Activated T-helper 9 cell treated with anti-CD3 and anti-CD28 coated beads, Interleukin-2, amount 50 U/mL, for 16 hours (primary cell): ENCODE measurements around the gene FAM107B.
"Not testable (repeated sequence)": the region's sequence is repeated elsewhere in the genome, so short reads cannot be mapped to it uniquely, and the experiment has no call there.

Experiments
- DNase-seq: peaks from one replicate; pipeline ENCODE4 v3.0.0-alpha.2; 2020; ENCODE audit warnings: low read depth

FAM107B gene

GRCh38 chr10:14736043-14736442, 38.7 kb downstream of the FAM107B start:
- DNase-seq = no peak

DNA sequence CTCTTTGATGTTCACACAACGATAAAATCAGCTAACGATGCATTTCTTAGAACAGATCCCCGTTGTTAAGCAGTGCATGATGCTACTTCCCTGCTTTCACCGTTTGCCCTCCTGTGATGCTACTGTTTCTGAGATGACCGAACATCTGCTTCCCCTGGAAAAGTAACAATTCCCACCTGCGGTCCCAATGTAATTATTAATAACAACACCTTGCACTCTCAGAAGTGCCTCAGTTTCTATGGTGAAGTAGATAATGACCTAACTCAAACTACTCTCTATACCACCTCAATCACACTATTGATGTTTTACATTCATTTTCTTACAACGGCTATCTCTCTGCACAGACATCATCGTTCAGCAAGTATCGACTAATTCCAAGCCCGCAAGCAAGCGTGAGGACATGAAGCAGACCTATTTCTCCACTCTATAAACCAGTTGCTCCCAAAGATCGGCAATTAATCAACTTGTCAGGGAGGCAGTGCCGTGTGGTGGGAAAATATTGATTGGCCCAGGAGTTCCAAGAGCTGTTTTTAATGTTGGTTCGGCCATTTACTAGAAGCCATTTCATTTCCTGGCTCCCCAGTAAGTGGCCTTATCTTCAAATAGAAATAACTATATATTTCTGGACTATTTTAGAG, 42.7 kb downstream of the FAM107B start:
- no peak for DNase-seq

DNA sequence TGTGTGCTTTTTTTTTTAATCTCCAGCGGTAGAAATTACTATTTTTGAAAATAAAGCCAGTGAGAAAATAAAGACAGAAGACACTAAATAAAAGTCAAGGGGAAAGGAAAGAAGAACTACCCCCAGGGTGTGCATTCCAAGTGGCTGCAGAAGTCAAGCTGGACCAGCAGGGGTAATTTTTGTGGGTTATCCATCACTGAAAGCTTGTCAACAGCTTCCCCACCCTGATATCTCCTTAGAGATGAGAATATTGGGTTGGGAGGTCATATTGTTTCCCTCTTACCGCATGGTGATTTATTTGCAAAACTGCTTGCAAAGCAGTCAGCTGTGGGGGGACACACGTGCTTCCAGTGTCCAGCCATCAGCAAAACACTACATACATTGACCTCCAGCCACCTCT, 46.4 kb downstream of the FAM107B start:
- no peak for DNase-seq

DNA sequence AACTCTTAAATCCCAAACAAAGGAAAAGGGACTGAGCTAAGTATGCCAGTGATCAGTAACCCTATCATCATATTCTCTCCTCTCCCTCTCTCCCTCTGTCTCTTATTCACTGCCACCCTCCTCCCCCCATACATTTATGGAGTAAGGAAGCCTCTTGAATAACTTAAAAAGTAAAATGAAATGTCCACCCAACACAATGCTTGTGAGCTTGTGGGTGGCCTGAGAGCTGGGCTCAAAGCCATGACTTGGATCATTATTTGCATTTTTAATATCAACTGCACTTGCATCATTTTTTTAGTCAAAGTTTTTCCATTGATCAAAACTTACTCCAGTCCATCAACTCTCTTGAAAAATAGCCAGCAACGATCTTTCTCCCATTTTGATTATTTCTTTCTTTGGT, 46.8 kb downstream of the FAM107B start:
- no peak for DNase-seq

DNA sequence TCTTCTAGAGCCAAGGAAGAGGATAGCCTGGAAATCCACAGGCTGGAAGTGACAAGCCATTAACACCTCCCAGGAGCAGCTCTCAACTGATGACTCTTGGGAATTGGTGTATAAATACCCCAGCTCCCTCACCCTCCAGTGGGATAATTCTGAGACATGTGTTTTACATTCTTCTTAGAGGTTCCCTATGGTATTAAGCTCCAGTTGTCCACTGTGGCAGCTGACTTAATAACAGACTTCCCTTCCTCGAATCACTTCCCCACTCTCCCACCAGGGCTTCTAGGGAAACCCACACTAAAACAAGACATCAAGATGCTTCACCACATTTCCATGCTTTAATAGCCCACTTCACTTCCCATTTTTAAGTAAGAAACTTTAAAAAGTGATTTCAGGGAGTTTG, 47.2 kb downstream of the FAM107B start:
- DNase-seq = no peak

GRCh38 chr10:14724931-14725330, 49.8 kb downstream of the FAM107B start:
- DNase-seq = no peak

DNA sequence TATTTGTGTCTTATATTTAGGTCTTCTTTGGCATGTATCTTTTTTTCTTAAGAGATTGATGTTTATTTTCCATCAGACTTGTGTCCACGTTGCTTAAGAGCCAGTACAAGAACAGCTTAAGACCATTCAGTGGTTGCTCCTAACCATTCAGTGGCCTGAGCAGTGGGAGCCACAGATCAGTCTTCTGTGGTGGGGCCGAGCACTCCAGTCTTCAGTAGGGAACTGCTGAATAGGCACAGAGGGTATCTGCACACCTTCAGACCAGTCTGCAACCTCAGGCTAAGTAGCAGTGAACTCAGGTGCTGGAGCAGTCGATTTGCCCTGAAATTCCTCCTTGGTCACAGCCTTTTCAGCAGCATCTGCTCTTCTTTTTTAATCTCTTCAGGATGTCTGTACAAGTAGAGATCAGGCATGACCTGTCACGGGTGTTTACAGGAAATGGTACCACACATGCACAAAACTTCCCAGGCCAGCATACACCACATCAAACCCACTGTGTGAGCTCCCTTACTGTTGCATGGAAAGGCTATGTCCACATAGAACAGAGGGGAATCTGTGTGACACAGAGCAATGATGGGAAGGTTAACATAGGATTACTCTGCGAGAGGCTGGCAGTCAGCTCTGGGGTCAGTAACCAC, 51.5 kb downstream of the FAM107B start:
- DNase-seq = peak; percentile 2

GRCh38 chr10:14717552-14717951, 57.1 kb downstream of the FAM107B start:
- DNase-seq = no peak

DNA sequence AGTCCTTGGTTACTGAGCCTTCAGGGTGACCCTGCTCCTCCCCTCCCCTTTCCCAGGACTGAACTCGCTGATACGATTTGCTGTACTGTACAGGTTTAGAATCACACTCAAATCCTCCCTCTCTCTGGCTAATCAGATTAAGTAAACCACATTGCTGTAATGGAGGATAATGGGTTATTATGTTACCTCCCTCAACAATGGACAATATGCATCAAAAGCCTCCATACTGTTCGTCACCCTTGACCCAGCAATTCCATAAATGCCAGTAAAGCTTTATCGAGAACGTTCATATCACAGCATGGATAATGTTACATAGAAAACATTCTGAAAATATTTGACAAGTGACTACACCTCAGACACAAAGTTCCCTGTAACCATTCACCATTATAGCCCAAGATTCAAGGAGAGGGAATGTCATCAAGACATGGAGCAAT, 61.7 kb downstream of the FAM107B start:
- no peak for DNase-seq

DNA sequence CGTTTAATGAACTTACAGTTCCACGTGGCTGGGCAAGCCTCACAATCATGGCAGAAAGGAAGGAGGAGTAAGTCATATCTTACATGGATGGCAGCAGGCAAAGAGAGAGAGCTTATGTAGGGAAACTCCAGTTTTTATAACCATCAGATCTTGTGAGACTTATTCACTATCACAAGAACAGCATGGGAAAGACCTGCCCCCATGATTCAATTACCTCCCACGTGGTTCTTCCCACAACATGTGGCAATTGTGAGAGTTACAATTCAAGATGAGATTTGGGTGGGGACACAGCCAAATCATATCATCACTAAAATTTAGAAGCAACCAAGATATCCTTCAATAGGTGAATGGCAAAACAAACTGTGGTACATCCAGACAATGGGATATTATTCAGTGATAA, 65.4 kb downstream of the FAM107B start:
- not testable (repeated sequence) for DNase-seq

- no peak for DNase-seq
These were observed 67.2 kb downstream of the FAM107B start for GRCh38 chr10:14707481-14707880.

- DNase-seq = no peak
These were observed 69.0 kb downstream of the FAM107B start for GRCh38 chr10:14705548-14706230.

GRCh38 chr10:14703631-14704001, 71.1 kb downstream of the FAM107B start:
- DNase-seq = no peak

- no peak for DNase-seq
These were observed 73.2 kb downstream of the FAM107B start for GRCh38 chr10:14701466-14701865.

DNA sequence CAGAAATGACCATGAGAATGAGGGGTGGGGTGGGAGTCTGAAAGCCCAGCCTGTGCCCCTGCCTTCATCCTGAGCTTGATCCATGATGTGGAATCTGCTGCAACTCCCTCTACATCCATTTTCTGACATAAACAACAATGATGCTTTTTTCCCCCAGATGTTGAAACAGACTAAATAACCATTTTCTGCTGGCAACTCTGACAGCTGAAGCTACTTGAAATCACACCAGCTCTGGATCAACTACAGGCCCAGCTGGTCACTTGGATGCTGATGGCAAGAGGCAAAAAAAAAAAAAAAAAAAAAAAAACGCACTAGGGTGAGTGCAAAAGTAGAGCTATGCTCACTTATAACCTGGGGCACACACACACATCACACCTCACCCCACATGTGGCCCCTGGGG, 74.2 kb downstream of the FAM107B start:
- DNase-seq = no peak

DNA sequence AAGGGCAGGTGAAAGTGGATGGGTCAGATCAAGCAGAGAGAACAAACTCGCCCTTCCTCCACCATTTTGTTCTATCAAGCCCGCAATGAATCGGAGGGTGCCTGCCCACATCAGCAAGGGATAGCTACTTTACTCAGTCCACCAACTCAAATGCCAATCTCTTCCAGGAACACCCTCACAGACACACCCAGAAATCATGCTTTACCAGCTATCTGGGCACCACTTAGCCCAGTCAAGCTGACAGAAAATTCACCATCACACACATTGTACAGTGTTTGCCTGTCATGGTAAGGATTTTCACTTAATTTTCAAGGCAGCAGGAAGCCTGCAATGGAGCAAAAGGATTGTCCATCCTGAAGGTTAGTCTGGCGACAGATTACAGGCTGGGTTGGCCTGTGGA, 75.2 kb downstream of the FAM107B start:
- no peak for DNase-seq

DNA sequence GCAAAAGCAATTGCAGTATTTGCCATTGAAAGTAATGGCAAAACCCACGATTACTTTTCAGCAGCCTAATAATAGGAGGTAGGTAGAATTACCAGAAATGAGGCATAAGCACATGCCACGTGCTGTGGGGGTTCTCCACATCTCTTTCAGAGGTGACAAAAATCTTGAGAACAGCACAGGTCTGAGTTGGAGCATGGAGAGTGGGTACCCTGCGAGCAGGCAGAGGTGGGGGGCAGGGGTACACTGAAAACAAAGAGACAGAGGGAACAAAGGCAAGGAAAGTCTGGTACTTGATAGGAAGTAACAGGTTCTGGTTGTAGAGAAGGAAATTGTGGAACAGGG, 75.9 kb downstream of the FAM107B start:
- no peak for DNase-seq

- no peak for DNase-seq
These were observed 76.4 kb downstream of the FAM107B start for GRCh38 chr10:14698111-14698828.

DNA sequence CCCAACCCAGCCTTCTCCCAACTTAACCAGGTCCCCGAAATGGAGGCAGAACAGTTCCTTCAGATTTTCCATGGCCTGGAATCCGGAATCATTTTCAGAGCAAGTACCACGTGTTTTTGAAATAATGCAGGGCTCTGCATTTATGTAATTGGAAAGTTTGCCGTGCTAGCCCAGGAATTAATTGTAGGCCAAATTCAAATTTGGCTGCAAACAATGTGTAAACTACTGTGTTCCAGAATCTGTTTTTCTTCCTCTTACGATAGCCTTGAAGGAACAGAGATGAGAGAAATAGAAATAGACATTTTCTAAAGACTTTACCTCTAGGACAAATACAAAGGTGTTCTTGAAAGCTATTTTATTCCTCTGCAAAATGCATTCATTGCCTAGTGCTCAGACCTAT, 77.4 kb downstream of the FAM107B start:
- DNase-seq = no peak

DNA sequence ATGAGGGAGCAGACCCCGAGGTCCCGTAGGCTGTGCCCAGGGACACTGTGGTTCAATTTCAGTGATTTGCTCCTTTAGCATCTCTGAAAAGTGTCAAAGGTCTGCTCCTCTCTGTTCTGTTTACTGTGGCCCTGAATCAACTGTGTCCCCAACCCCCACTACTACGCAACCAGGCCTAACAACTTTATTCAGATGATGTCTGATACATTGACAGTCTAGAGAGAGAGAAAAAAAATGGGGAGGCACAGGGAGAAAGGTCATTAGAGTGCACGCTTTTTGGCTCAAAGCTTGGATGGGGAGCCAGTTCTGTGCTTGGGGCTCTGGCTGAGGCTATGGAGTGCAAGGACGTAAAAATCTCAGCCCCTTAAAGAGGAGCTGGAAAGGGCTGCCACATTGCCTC, 77.9 kb downstream of the FAM107B start:
- DNase-seq = no peak

DNA sequence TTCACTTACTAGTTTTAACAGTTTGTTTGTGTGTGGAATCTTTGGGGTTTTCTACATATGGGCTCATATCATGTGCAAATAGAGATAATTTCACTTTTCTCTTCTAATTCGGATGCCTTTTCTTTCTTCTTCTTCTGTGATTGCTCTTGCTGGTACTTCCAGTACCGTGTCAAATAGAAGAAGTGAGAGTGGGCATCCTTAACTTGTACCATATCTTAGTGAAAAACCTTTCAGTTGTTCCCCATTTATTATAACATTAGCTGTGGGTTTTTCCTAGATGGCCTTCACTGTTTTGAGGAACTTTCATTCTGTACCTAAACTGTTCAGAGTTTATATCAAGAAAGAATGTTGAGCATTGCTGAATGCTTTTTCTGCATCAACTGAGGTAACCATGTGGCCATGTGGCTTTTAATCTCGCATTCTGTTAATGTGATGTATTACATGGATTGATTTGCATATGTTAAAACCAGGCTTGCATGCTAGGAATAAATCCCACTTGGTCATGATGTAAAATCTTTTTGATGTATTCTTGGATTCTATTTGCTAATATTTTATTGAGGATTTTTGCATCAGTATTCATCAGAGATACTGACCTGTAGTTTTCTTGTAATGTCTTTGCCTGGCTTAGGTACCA, 78.7 kb downstream of the FAM107B start:
- no peak for DNase-seq

DNA sequence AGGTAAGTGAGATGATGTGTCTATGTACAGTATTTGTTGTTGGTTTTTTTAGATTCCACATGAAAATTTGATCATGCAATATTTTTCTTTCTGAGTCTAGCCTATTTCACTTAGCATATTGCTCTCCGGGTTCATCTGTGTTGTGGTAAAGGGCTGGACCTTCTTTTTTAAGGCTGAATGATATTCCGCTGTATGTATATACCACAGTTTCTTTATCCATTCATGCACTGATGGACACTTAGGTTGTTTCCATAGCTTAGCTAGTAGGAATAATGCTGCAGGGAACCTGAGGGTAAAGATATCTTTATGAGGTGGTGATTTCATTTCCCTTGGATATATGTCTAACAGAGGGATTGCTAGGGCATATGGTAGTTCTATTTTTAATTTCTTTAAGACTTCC, 80.8 kb downstream of the FAM107B start:
- DNase-seq = no peak
